ENCODE results near the gene PRPF6. TPM values are rescaled to one million over a fixed set of nuclear protein-coding genes. Genes with fewer than 3 reads are reported as not detected.

PRPF6 gene
- total RNA-seq, 4 donors from 2014 or later = 70.7 to 93.0 (median 83.9) TPM

- TF ChIP-seq, protein P1, sequence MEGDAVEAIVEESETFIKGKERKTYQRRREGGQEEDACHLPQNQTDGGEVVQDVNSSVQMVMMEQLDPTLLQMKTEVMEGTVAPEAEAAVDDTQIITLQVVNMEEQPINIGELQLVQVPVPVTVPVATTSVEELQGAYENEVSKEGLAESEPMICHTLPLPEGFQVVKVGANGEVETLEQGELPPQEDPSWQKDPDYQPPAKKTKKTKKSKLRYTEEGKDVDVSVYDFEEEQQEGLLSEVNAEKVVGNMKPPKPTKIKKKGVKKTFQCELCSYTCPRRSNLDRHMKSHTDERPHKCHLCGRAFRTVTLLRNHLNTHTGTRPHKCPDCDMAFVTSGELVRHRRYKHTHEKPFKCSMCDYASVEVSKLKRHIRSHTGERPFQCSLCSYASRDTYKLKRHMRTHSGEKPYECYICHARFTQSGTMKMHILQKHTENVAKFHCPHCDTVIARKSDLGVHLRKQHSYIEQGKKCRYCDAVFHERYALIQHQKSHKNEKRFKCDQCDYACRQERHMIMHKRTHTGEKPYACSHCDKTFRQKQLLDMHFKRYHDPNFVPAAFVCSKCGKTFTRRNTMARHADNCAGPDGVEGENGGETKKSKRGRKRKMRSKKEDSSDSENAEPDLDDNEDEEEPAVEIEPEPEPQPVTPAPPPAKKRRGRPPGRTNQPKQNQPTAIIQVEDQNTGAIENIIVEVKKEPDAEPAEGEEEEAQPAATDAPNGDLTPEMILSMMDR (IDR thresholded peaks at IDR 0.05) = no peak
- TF ChIP-seq POLR2A (IDR thresholded peaks at IDR 0.05) = no peak
- TF ChIP-seq POLR2AphosphoS5 (IDR thresholded peaks at IDR 0.05) = no peak
- TF ChIP-seq EP300 (IDR thresholded peaks at IDR 0.05) = no peak
- Histone ChIP-seq H3K9me3 (no peaks in the 10 kb centered on the region), H3K27me3 (no peaks in the 10 kb centered on the region), H3K36me3 (peaks cover 98% of the 10 kb centered on the region), H3K4me1 (no peaks in the 10 kb centered on the region), H3K4me3 (no peak overlapping the region), H3K27ac (no peak overlapping the region)
- no peak for DNase-seq (ENCODE audit: low spot score in 2 of 2)
- WGBS = 90% methylated on average over 7 of the region's 36 CpGs
Observed at GRCh38 chr20:64021124-64021975, 40.4 kb downstream of the PRPF6 start.

DNA sequence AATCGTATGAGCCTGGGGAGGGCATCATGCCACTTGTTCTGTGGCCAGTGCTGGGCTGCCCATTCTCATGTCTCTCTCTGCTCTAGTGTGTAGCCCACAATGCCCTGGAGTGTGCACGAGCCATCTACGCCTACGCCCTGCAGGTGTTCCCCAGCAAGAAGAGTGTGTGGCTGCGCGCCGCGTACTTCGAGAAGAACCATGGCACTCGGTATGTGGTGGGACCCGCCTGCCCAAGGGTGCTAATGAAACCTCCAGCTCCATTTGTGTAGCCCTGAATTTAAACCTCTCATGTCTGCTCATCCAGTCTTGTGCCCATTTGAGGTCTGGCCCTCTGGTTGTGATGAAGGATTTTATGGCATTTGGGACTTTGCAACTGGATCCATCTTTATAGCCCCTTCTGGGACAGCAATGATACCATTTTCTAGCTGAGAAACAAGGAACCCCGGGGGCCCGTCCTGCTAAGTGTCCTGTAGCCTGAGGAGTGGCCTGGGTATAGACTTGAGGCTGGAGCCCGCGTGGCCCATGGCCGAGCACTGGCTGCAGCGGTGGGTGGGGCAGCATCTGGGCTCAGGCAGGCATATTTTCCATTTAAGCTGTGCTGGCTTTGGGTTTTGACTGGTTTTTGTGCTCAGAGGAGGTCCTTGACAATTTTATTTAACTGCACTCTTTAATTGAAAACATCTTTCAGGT, 41.9 kb downstream of the PRPF6 start:
- 90% methylated on average over 17 of the region's 17 CpGs for WGBS
- Histone ChIP-seq H3K9me3 (no peaks in the 10 kb centered on the region), H3K27me3 (no peaks in the 10 kb centered on the region), H3K36me3 (peaks cover 98% of the 10 kb centered on the region), H3K27ac (no peak overlapping the region), H3K4me1 (no peaks in the 10 kb centered on the region), H3K4me3 (no peak overlapping the region)
- no peak for DNase-seq (ENCODE audit: low spot score in 2 of 2)
- TF ChIP-seq POLR2AphosphoS5 (IDR thresholded peaks at IDR 0.05) = no peak
- TF ChIP-seq, protein P1 (IDR thresholded peaks at IDR 0.05) = no peak
- TF ChIP-seq EP300 (IDR thresholded peaks at IDR 0.05) = no peak
- no peak for TF ChIP-seq POLR2A (IDR thresholded peaks at IDR 0.05)

DNA sequence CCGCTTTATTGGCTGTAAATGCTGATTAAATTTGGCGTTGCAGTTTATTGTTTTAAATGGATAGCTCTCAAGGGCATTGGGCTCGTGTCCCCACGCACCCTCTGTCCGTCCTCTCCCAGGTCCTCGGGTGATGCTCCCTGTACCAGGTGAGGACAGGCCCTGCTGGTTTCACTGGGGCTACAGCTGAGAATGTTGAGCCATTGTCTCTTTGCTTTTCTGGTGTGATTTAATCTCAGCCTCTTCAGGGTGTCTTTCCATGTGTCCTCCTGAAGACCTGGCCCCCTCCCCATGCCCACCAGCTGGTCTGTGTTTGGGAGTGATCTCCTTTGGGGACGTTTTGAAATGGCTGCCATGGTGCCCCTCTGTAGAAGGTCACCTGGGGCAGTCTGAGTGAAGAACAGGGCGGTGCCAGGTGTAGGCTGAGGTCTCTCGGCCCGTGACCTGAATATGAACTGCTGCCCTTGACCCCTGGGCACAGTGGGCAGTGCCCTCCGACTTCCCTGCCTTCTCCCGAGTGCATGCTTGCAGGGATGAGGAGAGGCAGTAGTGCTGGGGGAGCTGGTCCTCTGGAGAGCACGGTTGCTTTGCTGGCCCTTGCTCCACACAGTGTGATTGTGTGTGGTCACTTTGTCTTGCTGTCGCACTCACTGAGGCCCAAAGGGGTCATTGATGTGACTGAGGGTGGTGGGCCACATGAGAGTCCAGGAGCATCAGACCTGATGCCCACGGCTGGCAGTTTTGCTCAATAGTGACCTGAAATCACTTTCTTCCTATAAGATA, 42.6 kb downstream of the PRPF6 start:
- no peak overlapping the region for H3K4me3 ChIP-seq
- 67% methylated on average over 12 of the region's 15 CpGs for WGBS
- no peaks in the 10 kb centered on the region for H3K4me1 ChIP-seq
- no peaks in the 10 kb centered on the region for H3K9me3 ChIP-seq
- no peaks in the 10 kb centered on the region for H3K27me3 ChIP-seq
- H3K36me3 ChIP-seq = peaks cover 98% of the 10 kb centered on the region
- no peak for DNase-seq (ENCODE audit: low spot score in 2 of 2)
- TF ChIP-seq EP300 (IDR thresholded peaks at IDR 0.05) = no peak
- TF ChIP-seq POLR2AphosphoS5 (IDR thresholded peaks at IDR 0.05) = no peak
- TF ChIP-seq POLR2A (IDR thresholded peaks at IDR 0.05) = no peak
- TF ChIP-seq, protein P1 (IDR thresholded peaks at IDR 0.05) = no peak
- no peak overlapping the region for H3K27ac ChIP-seq

GRCh38 chr20:64024141-64024990, 43.4 kb downstream of the PRPF6 start:
- Histone ChIP-seq H3K4me1 (no peaks in the 10 kb centered on the region), H3K9me3 (no peaks in the 10 kb centered on the region), H3K27ac (no peak overlapping the region), H3K4me3 (no peak overlapping the region), H3K36me3 (peaks cover 98% of the 10 kb centered on the region), H3K27me3 (no peaks in the 10 kb centered on the region)
- WGBS = 97% methylated on average over 11 of the region's 17 CpGs
- TF ChIP-seq, protein P1 (IDR thresholded peaks at IDR 0.05) = no peak
- no peak for TF ChIP-seq POLR2AphosphoS5 (IDR thresholded peaks at IDR 0.05)
- no peak for DNase-seq (ENCODE audit: low spot score in 2 of 2)

Measured in suprapubic skin (tissue), 4 donors.